GF-D8 (cell line): ENCODE data around the gene MYL12A.

Experiments
- DNase-seq: peaks from one replicate; lab custom pipeline; 2025; lab: John Stamatoyannopoulos, UW

Gene MYL12A

GRCh38 chr18:3225588-3225987 is 22.0 kb upstream of the MYL12A start:
- no peak for DNase-seq

GRCh38 chr18:3226048-3226447 is 21.6 kb upstream of the MYL12A start:
- no peak for DNase-seq

GRCh38 chr18:3230401-3231334 is 16.9 kb upstream of the MYL12A start:
- DNase-seq = no peak

GRCh38 chr18:3233004-3233403 is 14.6 kb upstream of the MYL12A start:
- no peak for DNase-seq

DNA sequence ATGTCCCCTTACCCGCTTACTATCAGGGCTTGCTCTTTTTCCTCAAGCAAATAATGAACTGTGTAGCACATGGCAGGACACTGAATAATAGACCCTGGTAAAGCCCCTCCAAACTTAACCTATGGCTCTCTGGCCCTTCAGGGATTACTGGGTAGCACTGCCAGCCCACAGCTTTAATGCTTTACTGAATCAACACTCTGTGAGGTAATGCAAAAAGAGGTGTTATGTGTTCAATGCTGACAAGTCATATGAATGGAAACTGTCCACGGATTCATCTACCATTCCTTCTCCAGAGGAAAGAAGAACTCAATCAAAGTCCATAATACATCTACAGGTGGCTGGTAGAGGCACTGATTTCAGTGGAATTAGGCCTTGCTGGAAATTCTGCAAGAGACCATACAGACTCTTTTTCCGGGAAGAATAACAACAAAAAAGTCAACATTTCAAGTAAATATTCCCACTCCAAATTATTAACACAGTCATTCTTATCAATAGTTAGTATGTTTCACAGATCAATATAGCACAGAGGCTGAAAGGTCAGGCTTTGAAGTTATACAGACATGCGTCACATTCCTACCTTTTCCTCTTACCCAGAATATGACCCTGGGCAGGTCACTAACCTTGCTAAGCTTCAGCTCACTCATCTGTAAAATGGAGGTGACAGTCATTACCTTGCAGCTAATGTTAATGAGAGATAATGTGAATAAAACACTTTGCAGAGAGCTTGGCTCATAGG is 14.0 kb upstream of the MYL12A start:
- no peak for DNase-seq

DNA sequence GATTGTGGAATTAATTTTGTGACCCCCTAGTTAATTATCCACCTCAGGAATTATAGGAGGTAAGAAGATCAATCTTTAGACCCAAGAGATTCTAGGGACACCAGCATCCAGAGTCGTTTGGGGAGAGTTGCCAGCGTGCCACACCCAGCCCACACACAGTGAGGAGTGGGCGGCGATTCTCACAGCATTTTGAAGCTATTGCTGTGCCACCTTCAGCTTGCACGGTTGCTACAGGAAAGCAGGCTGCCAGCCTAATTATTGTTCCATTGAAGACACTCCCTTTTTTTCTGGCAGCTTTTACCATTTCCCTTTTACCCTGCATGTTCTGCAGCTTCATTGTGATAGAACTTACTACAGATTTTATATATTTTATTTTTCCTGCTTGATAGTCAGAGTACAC is 13.1 kb upstream of the MYL12A start:
- no peak for DNase-seq

- no peak for DNase-seq
Observed at GRCh38 chr18:3235846-3236245, 11.8 kb upstream of the MYL12A start.

GRCh38 chr18:3236470-3236869 is 11.1 kb upstream of the MYL12A start:
- DNase-seq = no peak

DNA sequence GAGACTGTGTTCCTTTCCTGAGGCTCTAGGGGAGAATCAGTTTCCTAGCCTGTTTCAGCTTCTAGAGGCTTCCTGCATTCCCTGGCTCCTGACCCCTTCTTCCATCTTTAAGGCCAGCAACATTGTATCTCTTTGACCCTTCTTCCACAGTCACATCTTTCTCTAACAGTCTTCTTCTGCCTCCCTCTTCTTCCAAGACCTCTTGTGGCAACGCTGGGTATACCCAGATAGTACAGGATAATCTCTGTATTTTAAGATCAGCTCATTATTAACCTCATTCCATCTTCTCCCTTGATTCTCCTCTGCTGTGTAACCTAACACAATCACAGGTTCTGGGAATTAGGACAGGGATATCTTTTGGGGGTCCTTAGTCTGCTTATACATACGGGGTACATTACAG is 8.9 kb upstream of the MYL12A start:
- no peak for DNase-seq

- DNase-seq = no peak
Observed at GRCh38 chr18:3245185-3245564, 2.4 kb upstream of the MYL12A start.

- DNase-seq = peak; percentile 84
Observed at GRCh38 chr18:3245853-3246634, 1.6 kb upstream of the MYL12A start.

DNA sequence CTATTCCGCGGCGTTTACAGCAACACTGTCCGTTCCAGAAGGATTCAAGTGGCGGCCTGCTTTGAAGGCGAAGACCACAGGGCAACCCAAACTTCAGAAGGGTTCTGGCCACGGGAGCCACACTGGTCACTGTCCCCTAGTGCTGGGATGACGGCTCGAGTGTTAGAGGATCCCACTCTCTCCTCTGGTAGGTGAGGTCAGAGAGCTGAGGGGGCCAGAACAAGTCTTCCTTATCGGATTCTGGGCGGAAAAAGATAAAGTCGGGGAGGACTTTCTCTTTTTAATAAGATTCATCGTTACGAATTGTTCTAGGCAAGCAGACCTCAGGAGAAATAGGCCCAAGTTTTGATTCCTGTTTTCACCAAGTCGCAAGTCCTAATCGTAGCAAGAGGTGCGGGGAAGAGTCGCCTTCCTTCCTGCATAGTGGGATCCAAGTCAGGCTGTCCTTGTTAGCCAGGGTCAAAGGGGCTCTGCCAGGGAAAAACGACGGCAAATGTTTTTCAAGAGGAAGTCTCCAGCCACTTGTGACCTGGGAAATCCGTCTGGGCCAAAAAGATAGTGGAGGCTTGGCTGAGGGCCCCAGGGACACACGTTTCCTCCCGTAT is 864 bp upstream of the MYL12A start:
- DNase-seq = no peak

DNA sequence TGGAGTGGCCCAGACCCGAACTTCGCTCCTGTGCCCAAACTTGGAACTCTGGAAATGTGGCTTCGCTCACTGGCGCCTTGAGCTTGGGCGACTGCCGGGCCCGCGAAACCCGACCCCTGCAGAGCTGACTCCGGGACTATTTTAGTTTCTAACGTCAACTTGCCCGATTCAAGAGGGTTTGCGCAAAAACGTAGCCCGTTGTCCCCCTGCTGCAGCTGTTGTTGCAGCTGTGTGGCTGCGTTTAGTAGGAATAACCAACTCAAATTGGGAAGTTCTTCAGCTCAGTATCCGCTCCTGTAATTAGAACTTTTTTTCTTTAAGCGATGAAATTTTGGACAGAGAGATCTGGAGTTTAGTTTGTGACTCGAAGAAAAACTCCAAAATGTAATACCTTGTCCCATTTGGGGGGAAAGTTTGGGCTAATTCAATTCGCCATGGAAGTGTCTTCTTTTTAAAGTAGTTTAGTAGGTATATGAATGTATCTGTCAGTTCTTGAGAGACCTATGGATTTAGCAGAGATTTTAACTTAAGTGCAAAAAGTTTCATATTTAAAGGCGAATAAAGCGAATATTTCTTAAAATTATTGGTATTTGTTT is 559 bp downstream of the MYL12A start:
- peak; percentile 59 for DNase-seq

- DNase-seq = peak; percentile 37
Observed at GRCh38 chr18:3248658-3249359, 1.2 kb downstream of the MYL12A start.

GRCh38 chr18:3250237-3251107 is 2.9 kb downstream of the MYL12A start:
- DNase-seq = no peak

DNA sequence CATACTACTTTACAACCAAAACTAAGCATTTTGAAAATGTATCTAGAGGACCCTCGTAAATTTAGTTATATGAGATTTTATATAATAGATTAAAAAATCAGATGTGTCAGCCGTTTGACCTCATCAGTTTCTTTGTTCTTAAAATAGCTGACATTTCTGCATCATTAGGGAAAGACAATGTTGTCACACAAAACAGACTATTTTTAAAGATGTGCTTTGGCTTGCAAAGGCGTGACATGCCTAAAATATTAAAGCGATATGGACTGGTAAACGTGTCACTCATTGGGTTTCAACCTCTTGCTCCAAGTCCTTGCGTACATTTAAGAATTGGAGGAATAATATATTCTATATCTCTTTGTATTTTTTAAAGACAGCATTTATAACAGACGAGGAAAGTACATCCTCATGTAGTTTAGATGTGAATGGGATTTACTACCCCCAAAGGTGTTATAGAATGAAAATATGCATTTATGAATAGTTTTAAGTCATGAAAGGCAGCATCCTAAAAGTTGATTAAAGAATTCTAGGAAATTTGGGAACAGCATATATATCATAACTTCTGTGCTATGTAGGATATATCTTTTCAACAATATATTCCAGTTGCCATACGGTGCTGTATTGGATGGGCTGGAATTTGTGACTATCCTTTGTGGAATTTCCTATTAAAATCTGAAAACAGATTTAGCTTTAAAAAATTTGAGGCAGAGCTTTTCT is 3.8 kb downstream of the MYL12A start:
- no peak for DNase-seq

GRCh38 chr18:3251963-3252277 is 4.3 kb downstream of the MYL12A start:
- no peak for DNase-seq

- DNase-seq = no peak
Observed at GRCh38 chr18:3252843-3253242, 5.2 kb downstream of the MYL12A start.

- DNase-seq = no peak
Observed at GRCh38 chr18:3254725-3255124, 7.1 kb downstream of the MYL12A start.
